Measurements from ENCODE around the gene SERPINI1.

GRCh38 chr3:167728632-167729323, 6.7 kb upstream of the SERPINI1 start:
- TF ChIP-seq CTCF (IDR thresholded peaks at IDR 0.05 in 4 of 5, conservative IDR thresholded peaks at IDR 0.05 in 1 of 5) (no peak), POLR2A (IDR thresholded peaks at IDR 0.05) (no peak)

Measured in gastrocnemius medialis (tissue), 4 donors.